GM18519 (cell line): Measurements from ENCODE around the gene TSEN54.

Source experiments
- ATAC-seq: cut with Tn5 transposase; IDR thresholded peaks from one replicate; pipeline ENCODE4 v1.9.1; 2021; ENCODE audit warnings: mild to moderate bottlenecking, moderate library complexity; ENCODE audit not compliant: unreplicated experiment, low FRiP score

The TSEN54 gene

GRCh38 chr17:75536366-75536765 is 20.0 kb downstream of the TSEN54 start:
- ATAC-seq = no peak

DNA sequence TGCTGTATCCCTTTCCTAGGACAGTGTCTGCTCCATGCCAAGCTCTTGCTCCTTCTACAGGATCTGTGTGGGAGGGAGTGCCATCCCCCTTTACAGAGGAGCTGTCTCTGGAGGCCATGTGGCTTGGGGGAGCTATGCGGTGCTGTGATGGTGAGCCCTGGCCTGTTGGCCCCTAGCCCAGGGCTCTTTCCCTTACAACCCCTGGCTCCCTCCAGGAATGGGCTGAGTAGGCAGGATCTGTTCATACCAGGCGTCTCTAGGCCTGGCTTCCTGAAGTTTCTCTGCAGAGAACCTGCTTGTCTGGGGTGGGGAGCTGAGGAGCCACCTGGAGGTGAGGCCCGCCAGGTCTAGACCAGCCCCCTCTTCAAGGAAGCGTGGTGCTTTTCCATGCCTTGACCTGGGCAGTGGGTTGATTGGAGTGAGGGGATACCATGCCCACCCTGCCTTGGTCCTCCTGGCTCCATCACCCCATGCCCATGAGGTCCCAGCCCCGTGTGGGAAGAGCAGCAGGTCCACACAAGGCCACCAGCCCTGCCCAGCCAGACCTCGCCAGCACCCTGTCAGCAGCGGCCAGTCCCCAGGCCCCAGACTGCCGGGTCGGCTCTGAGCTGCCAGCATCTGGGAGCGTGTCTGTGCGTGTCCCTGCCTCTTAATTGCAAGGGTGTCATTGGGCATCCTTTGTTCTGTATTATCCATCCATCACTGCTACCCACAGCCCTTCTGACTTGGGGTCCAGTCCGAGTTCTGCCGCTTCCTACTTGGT is 23.8 kb downstream of the TSEN54 start:
- no peak for ATAC-seq

DNA sequence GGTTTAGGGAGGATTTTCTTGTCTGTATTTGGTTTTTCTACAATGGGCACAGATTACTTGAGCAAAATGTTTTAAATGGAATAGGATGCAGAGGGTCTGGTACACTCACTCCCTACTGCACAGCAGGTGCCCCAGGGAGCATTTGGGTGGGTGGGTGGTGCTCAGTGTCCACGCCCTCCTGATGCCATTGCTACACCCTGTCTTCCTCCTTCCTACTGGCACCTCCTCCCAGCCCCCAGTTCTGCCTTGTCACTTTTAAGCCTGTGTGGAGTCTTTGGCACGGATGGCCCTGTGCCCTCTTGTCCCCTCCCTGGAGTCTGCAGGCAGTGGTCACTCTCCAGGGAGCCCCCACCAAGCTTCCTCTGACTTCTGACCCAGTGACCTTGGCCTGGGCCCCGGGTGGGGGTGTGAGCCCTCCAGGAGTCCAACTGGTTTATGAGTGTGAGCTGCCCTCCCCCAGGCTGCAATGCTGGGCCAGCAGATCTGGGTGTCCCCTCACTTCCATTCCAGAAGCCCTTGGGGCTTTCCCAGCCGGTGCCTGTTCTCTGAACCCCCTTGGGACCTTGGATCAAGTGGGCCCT is 24.7 kb downstream of the TSEN54 start:
- ATAC-seq = no peak

DNA sequence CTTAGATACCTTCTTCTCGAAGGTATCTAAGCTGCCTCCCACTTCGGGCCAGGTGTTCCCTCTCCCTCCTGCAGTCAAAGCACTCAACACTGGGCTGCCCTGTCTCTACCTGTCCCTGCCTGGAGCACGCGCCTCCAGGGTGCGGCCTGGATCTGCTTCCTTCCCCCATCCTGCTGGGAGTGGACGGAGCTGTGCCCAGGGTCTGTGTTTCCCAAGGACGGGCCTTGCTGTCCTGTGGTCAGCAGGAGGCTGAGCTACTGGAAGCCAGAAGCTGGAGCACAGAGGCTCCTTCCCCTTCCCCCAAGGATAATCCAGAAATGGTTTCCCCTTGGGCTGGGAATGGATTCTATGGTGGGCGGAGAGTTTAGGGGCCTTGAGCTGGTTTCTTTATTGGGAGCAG is 25.9 kb downstream of the TSEN54 start:
- no peak for ATAC-seq

DNA sequence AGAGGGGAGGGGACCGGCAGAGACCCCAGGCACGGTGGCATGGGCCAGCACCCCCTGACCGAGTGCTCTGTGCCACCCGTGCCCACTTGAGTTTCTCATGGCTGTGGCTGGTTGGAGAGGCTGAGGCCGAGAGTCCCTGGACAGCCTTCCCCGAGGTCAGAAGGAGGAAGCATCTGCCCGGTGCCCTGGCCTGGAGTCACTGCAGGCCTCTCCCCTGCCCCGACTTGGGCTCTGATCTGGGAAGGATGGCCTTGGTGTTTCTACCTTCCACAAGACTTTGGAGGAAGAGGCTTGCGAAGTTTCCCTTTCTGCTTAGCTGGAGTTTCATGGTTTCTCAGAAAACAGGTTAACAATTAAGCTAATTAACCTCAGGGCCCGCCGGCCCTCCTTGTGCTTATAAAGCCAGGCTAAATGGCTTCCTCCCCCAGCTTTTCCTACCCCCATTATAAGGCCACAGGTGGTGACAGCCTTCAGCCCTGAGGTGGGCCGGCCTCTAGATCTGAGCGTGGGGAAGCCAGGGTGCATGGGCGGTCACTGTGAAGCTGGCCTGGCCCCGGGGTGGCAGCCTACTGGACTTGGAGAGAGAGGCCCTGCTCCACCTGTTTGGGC is 26.5 kb downstream of the TSEN54 start:
- ATAC-seq = no peak

GRCh38 chr17:75544250-75544649 is 27.9 kb downstream of the TSEN54 start:
- no peak for ATAC-seq

DNA sequence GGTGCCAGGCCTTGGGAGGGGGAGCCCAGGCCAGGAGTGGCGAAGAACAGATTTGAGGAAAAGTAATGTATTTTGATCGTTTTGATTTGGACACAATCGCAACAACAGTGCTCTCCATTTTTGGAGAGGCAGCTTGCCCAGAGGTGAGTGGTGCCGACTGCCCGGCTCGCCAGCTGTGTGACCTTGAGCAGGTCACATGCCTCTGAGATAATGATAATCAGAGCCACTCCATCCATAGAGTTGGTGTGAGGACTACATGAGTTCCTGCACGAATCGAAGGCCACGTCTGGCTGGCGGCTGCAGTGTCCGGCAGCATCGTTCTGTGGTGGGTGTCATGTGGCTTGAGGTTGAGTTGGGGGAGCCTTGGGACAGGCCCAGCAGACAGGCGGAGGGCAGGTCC is 29.9 kb downstream of the TSEN54 start:
- no peak for ATAC-seq

DNA sequence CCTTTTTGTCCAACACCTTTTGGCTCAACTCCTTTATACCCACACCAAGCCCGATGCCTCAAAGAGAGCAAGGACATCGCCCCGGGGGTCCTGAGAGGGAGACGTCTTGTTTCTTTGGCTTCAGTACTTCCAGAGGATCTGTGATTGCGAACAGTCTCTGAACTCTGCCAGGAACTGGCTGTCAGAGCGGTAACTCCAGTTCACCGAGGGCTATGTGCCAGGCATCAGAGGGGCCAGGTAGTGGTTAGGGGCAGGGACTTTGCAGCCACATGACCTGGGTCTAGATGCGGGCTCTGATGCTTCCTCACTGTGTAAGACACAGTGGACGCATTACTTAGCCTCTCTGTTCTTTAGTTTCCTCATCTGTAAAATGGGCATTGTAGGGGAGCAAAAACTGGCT is 30.8 kb downstream of the TSEN54 start:
- ATAC-seq = no peak

DNA sequence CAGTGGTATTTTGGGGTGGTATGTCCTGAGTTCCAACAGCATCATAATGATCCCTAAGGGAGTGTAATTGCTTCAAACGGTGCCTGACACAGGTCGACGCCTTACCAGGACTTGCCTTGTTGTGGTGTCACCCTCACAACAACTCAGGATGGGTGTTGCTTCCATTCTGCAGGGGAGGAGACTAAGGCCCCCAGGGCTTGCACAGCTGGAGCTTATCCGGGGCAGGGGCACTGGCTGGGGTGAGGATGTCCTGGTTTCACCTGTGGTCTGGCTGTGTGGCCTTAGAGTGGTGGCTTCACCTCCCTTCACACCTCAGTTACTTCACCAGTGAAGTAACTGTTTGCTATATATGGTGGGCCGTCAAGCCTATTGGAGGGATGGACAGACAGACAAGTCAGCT is 32.5 kb downstream of the TSEN54 start:
- ATAC-seq = no peak

DNA sequence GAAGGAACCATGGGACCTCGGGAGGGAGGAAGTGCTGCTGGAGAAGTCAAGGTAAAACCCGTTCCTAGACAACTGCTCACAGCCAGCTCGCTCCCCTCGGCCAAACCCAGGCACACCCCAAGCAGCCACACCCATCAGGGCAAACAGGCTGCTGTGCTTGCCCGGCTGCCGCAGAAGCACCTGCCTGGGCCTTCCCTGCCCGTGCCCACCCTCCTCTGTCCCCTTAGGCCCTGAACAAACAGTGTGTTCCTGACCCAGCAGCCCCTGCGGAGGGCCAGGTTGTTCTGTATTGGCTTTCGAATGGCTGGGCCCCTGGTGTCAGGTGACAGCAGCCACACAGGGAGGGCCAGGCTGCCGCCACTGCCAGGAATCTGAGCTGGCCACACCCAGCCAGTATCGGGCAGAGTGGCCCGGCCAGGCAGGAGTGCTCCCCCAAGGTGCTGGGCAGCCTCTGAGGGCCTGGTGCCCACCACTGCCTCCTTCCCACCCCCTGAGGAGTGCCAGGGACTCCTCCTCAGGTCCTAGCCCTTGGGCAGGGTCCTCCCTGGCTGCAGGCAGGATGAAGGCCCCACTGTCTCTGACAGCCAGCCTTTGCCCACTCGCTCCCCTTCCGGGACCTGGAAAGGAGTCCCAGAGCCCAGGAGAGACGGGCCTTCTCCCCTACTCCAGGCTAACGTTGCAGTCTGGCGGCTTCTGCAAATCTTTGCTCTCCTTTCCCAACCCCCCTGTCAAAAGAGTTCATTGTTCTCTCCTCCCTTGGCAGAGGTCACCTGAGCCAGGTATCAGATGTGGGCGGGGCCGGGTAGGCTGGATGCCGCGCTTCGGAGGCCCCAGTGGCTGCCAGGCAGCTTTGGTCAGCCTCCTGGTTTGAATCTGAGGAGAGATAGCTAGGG is 33.2 kb downstream of the TSEN54 start:
- ATAC-seq = no peak

DNA sequence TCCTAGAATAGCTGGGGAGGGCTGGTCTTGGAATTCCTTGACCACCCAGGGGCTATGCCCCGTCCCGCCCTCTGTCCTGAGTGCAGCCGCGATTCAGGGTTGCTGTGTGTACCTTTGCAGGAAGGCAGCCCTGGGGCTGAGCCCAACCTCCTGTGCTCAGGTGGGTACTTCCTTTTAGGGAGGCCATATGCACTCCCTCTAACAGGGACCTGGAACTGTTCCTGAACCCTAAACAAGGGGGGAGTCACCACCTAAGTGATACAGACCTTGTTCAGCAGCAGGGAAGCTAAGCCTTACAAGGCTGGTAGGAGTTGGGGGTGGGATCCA is 33.8 kb downstream of the TSEN54 start:
- ATAC-seq = no peak

GRCh38 chr17:75551266-75551665 is 34.9 kb downstream of the TSEN54 start:
- ATAC-seq = no peak

- ATAC-seq = no peak
Observed at GRCh38 chr17:75552425-75553294, 36.3 kb downstream of the TSEN54 start.

GRCh38 chr17:75553295-75554110 is 37.2 kb downstream of the TSEN54 start:
- ATAC-seq = no peak

- no peak for ATAC-seq
Observed at GRCh38 chr17:75555679-75556153, 39.4 kb downstream of the TSEN54 start.

DNA sequence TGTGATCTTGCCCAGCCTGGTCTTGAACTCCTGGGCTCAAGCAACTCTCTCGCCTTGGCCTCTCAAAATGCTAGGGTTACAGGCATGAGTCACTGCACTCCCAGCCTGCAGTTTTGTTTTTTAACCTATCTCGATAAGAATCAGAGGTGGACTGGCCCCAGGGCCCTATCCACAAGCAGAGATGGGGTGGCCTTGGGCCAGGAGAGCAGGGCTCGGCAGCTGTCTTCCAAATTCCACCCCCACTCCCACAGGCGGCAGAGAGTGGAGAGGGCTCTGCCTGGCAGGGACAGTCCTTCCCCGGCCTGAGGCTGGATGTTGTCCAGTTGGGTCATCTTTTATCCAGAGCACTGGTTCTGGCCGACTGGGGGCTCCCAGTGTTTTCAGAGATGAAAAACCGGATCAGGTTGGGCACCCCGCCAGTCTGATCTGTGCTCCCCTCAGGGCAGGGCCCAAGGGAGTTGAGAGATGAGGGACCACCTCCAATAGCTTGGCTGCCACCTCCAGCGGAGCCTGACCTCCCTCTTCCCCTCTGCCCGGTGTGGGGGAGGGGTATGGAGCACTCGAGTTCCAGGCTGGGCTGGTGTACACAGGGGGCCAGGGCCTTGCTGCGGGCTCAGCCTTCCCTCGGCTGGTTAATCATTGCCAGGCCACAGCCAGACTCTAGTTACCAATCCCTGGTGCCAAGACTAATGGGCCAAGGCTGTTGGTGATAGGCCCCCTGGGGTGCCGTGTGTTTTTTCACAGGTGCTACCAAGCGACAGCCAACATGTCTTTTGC is 40.9 kb downstream of the TSEN54 start:
- ATAC-seq = no peak

DNA sequence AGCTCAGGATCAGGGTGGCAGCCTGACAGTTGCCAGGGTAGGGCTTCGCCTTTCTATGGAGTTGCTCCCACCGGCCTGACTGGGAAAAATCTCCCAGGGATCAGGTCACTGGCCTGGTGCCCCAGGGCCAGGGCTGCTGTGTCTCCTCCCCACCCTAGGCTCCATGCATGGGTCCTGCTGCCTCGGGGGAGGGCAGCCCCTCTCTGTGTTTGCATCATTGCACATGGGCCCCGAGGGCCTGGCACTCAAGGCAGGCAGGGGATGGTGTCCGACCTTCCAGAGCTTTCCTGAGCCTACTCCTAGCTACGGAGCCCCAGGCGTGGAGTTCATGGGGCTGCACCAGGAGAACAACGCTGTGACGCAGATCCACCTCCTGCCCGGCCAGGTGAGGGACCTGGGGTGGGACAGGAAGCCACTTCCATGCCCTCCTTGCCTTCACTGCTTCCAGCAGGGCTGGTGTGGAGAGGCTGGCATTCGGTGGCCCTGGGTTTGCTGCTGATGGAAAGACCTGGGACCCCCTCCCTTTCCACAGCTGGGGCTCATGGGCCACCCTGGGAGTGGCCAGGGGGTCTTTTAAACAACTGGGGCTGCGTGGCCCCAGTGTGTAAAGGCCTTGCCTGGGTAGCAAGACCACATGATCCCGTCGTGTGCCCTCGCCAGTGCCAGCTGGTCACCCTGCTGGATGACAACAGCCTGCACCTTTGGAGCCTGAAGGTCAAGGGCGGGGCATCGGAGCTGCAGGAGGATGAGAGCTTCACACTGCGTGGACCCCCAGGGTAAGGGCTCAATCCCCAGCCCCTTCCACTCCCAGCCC is 41.7 kb downstream of the TSEN54 start:
- no peak for ATAC-seq
